ENCODE measurements around the gene SLC24A4.
"Not testable (repeated sequence)": the region's sequence is repeated elsewhere in the genome, so short reads cannot be mapped to it uniquely, and the experiment has no call there.

Gene SLC24A4

GRCh38 chr14:92528486-92529100 is 205.6 kb downstream of the SLC24A4 start:
- no peak for DNase-seq

- DNase-seq = no peak
These were observed 206.9 kb downstream of the SLC24A4 start for GRCh38 chr14:92529903-92530302.

- DNase-seq = no peak
These were observed 208.3 kb downstream of the SLC24A4 start for GRCh38 chr14:92531106-92531873.

GRCh38 chr14:92532490-92533163 is 209.7 kb downstream of the SLC24A4 start:
- DNase-seq = no peak

- no peak for DNase-seq
These were observed 212.1 kb downstream of the SLC24A4 start for GRCh38 chr14:92534932-92535643.

GRCh38 chr14:92536231-92536630 is 213.3 kb downstream of the SLC24A4 start:
- DNase-seq = not testable (repeated sequence)

GRCh38 chr14:92538412-92538985 is 215.5 kb downstream of the SLC24A4 start:
- DNase-seq = no peak

- DNase-seq = no peak
These were observed 216.5 kb downstream of the SLC24A4 start for GRCh38 chr14:92539419-92539818.

GRCh38 chr14:92539875-92540274 is 216.9 kb downstream of the SLC24A4 start:
- DNase-seq = no peak

- DNase-seq = no peak
These were observed 217.6 kb downstream of the SLC24A4 start for GRCh38 chr14:92540472-92541048.

GRCh38 chr14:92542766-92543554 is 220.0 kb downstream of the SLC24A4 start:
- no peak for DNase-seq

GRCh38 chr14:92544051-92544720 is 221.2 kb downstream of the SLC24A4 start:
- no peak for DNase-seq

GRCh38 chr14:92546347-92547053 is 223.5 kb downstream of the SLC24A4 start:
- DNase-seq = no peak

GRCh38 chr14:92549105-92549858 is 226.3 kb downstream of the SLC24A4 start:
- no peak for DNase-seq

GRCh38 chr14:92549859-92550230 is 226.9 kb downstream of the SLC24A4 start:
- DNase-seq = no peak
